ENCODE results near the gene TPTE.
"Not testable (repeated sequence)": the region's sequence is repeated elsewhere in the genome, so short reads cannot be mapped to it uniquely, and the experiment has no call there.

- not testable (repeated sequence) for TF ChIP-seq CTCF, EZH2phosphoT487, EZH2 (IDR thresholded peaks at IDR 0.05)
These were observed 3.5 kb upstream of the TPTE start for GRCh38 chr21:10517904-10518303.
